ENCODE results near the gene CEP250. TPM values are rescaled to one million over a fixed set of nuclear protein-coding genes. Genes with fewer than 3 reads are reported as not detected.
"Not testable (repeated sequence)": the region's sequence is repeated elsewhere in the genome, so short reads cannot be mapped to it uniquely, and the experiment has no call there.

CEP250 gene
- total and polyA plus RNA-seq, 2 experiments from 2014 or later, result 39.1 to 61.5 TPM

- Histone ChIP-seq H3K4me1 (ENCODE audit: low read depth) (no peaks in the 10 kb centered on the region), H3K9me3 (ENCODE audit: low read depth) (no peaks in the 10 kb centered on the region), H3K36me3 (peaks cover 33% of the 10 kb centered on the region), H3K27me3 (no peaks in the 10 kb centered on the region), H3K4me3 (no peak overlapping the region), H3K27ac (no peak overlapping the region)
- peak; percentile 76 for TF ChIP-seq CTCF (IDR thresholded peaks at IDR 0.05; ENCODE audit: low read depth, low read length)
- peak; percentile 39 to 67 for DNase-seq (ENCODE audit: low read depth in 1 of 2, low spot score in 1 of 2)
These were observed 56.5 kb downstream of the CEP250 start for GRCh38 chr20:35511814-35512420.

GRCh38 chr20:35514371-35514932 is 59.1 kb downstream of the CEP250 start:
- Histone ChIP-seq H3K27ac (peak overlapping the region; percentile 48), H3K36me3 (peaks cover 15% of the 10 kb centered on the region), H3K4me3 (no peak overlapping the region), H3K27me3 (no peaks in the 10 kb centered on the region), H3K9me3 (ENCODE audit: low read depth) (no peaks in the 10 kb centered on the region), H3K4me1 (ENCODE audit: low read depth) (no peaks in the 10 kb centered on the region)
- TF ChIP-seq CTCF (IDR thresholded peaks at IDR 0.05; ENCODE audit: low read depth, low read length), result no peak
- DNase-seq (ENCODE audit: low read depth in 1 of 2, low spot score in 1 of 2), result no peak

GRCh38 chr20:35515341-35515740 is 59.9 kb downstream of the CEP250 start:
- Histone ChIP-seq H3K27ac (no peak overlapping the region), H3K4me1 (ENCODE audit: low read depth) (no peaks in the 10 kb centered on the region), H3K36me3 (peaks cover 9% of the 10 kb centered on the region), H3K9me3 (ENCODE audit: low read depth) (no peaks in the 10 kb centered on the region), H3K4me3 (no peak overlapping the region), H3K27me3 (no peaks in the 10 kb centered on the region)
- no peak for DNase-seq (ENCODE audit: low read depth in 1 of 2, low spot score in 1 of 2)
- TF ChIP-seq CTCF (IDR thresholded peaks at IDR 0.05; ENCODE audit: low read depth, low read length), result no peak

GRCh38 chr20:35515949-35516645 is 60.7 kb downstream of the CEP250 start:
- Histone ChIP-seq H3K9me3 (ENCODE audit: low read depth) (no peaks in the 10 kb centered on the region), H3K27me3 (no peaks in the 10 kb centered on the region), H3K36me3 (peaks cover 1% of the 10 kb centered on the region), H3K27ac (no peak overlapping the region), H3K4me3 (no peak overlapping the region), H3K4me1 (ENCODE audit: low read depth) (no peaks in the 10 kb centered on the region)
- peak in 1 of 2 donors; percentile 75 for DNase-seq (ENCODE audit: low read depth in 1 of 2, low spot score in 1 of 2)
- no peak for TF ChIP-seq CTCF (IDR thresholded peaks at IDR 0.05; ENCODE audit: low read depth, low read length)

- Histone ChIP-seq H3K4me3 (no peak overlapping the region), H3K9me3 (ENCODE audit: low read depth) (no peaks in the 10 kb centered on the region), H3K36me3 (no peaks in the 10 kb centered on the region), H3K27me3 (no peaks in the 10 kb centered on the region), H3K4me1 (ENCODE audit: low read depth) (no peaks in the 10 kb centered on the region), H3K27ac (no peak overlapping the region)
- no peak for TF ChIP-seq CTCF (IDR thresholded peaks at IDR 0.05; ENCODE audit: low read depth, low read length)
- DNase-seq (ENCODE audit: low read depth in 1 of 2, low spot score in 1 of 2), result no peak
These were observed 61.7 kb downstream of the CEP250 start for GRCh38 chr20:35517125-35517524.

GRCh38 chr20:35517767-35518166 is 62.4 kb downstream of the CEP250 start:
- H3K9me3 ChIP-seq (ENCODE audit: low read depth); H3K4me1 ChIP-seq (ENCODE audit: low read depth); H3K27me3 ChIP-seq; DNase-seq (ENCODE audit: low read depth in 1 of 2, low spot score in 1 of 2); H3K36me3 ChIP-seq; H3K4me3 ChIP-seq; H3K27ac ChIP-seq: not testable (repeated sequence)

All from cardiac muscle cell (in vitro differentiated cells and primary cell).